Activated CD4-positive, alpha-beta T cell treated with anti-CD3 and anti-CD28 coated beads, Interleukin-2, amount 10 ng/mL, durations not matched to agents 24 days and 14 days (primary cell): Measurements from ENCODE around the gene MOCS3. TPM values are rescaled to one million over a fixed set of nuclear protein-coding genes. Genes with fewer than 3 reads are reported as not detected.

ENCODE experiments used
- DNase-seq: peaks from one replicate; pipeline ENCODE4 v3.0.0; 2022
- H3K27ac Mint-ChIP-seq: one replicate; pipeline ENCODE4 v1.8.0; 2022; ENCODE audit warnings: mild to moderate bottlenecking, mixed read lengths
- H3K27me3 Mint-ChIP-seq: one replicate; pipeline ENCODE4 v1.8.0; 2022; ENCODE audit warnings: mixed read lengths
- H3K36me3 Mint-ChIP-seq: one replicate; pipeline ENCODE4 v1.8.0; 2022; ENCODE audit warnings: low read depth, mild to moderate bottlenecking, mixed read lengths
- H3K4me1 Mint-ChIP-seq: one replicate; pipeline ENCODE4 v1.8.0; 2021; ENCODE audit warnings: mixed read lengths
- H3K4me3 Mint-ChIP-seq: one replicate; pipeline ENCODE4 v1.8.0; 2022; ENCODE audit warnings: mild to moderate bottlenecking, moderate library complexity, mixed read lengths
- H3K9me3 Mint-ChIP-seq: one replicate; pipeline ENCODE4 v1.8.0; 2021; ENCODE audit warnings: mixed read lengths
- intact Hi-C: fragments of 100-400 bp; cut with micrococcal nuclease; formaldehyde crosslinking; loops from one replicate; pipeline ENCODE4 v1.15.1; 2023
- total RNA-seq: library from RNA; stranded (reverse); gene quantifications from 2 replicates; pipeline ENCODE4 v1.2.3, GENCODE V29; 2022

Gene MOCS3, protein sequence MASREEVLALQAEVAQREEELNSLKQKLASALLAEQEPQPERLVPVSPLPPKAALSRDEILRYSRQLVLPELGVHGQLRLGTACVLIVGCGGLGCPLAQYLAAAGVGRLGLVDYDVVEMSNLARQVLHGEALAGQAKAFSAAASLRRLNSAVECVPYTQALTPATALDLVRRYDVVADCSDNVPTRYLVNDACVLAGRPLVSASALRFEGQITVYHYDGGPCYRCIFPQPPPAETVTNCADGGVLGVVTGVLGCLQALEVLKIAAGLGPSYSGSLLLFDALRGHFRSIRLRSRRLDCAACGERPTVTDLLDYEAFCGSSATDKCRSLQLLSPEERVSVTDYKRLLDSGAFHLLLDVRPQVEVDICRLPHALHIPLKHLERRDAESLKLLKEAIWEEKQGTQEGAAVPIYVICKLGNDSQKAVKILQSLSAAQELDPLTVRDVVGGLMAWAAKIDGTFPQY
- 5.7 and 6.3 TPM in 2 replicates for total RNA-seq

DNA sequence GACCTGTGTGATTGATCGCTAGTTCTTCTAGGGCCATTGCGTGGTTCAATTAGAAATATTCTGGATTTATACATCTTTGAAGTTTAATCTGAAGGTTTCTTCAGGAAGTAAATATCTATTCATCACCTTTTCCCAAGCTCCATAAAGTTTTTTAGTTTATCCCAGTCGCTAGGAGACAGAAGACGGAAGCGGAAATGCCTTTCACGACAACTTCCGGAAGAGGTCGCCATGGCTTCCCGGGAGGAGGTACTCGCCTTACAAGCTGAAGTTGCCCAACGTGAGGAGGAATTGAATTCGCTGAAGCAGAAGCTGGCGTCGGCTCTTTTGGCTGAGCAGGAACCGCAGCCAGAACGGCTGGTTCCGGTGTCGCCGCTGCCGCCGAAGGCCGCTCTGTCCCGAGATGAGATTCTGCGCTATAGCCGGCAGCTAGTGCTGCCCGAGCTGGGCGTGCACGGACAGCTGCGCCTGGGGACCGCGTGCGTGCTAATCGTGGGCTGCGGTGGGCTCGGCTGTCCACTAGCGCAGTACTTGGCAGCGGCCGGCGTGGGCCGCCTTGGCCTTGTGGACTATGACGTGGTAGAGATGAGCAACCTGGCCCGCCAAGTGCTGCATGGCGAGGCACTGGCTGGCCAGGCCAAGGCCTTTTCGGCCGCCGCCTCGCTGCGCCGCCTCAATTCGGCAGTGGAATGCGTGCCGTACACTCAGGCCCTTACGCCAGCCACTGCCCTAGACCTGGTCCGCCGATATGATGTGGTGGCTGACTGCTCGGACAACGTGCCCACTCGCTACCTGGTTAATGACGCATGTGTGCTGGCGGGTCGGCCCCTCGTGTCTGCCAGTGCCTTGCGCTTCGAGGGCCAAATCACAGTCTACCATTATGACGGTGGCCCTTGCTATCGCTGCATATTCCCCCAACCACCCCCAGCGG lies at the start of gene MOCS3:
Gene MOCS3 (plus strand): TSS at position 204 of the 928 bp plus-strand sequence. CDS start 25 bp downstream, at position 229.
- H3K4me3 Mint-ChIP-seq, result peak within 1 kb of the TSS; percentile 99
- no peaks in the 10 kb centered on the region for H3K9me3 Mint-ChIP-seq
- no peaks in the 10 kb centered on the region for H3K27me3 Mint-ChIP-seq
- intact Hi-C loops, result loop anchor here (1.0 to 5.0 kb wide), 3 partner anchors 28 to 164 kb away; partner anchors contain the start of genes ADNP and BCAS4
- peak; percentile 95 for DNase-seq
- peaks cover 30% of the 10 kb centered on the region for H3K36me3 Mint-ChIP-seq
- peaks cover 28% of the 10 kb centered on the region for H3K4me1 Mint-ChIP-seq
- H3K27ac Mint-ChIP-seq, result peak within 1 kb of the TSS; percentile 96

DNA sequence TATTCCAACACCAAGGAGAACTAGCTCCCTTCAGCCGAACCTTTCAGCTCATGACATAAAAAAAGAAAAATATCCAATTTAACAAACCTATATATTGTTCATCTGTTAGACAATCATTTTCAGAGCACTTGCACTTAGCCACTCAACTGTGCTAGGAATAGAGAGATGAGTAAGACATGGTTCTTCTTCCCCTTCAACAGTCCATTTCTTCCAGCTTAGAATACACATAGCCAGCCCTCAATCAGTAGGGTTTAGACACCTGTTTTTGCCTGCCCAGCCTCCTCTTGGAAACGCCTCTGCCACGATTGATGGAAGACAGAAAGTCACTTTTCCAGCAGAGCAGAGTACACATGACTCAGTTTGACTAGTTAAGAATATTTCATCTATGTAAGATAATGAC lies 49.2 kb upstream of the MOCS3 start:
- Mint-ChIP-seq H3K4me3 (no peak overlapping the region), H3K4me1 (peaks cover 37% of the 10 kb centered on the region), H3K27ac (no peak overlapping the region), H3K27me3 (no peaks in the 10 kb centered on the region), H3K9me3 (no peaks in the 10 kb centered on the region), H3K36me3 (peaks cover 32% of the 10 kb centered on the region)
- DNase-seq, result no peak
- intact Hi-C loops, result no loop called here

DNA sequence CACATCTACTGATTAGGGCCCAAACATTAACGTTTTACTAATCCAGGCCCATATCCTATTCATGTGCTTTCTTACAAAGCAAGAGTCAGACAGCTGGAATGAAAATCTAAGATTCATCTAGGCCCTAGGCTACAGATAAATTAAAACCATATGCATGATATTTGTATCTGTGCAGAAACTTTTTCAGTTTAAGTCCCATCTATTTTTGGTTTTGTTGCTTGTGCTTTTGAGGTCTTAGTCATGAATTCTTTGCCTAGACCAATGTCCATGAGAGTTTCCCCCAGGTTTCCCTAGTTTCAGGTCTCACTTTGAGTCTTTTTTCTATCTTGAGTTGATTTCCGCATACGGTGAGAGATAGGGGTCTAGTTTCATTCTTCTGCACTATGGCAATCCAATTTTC lies 47.6 kb upstream of the MOCS3 start:
- no peak for DNase-seq
- Mint-ChIP-seq H3K9me3 (no peaks in the 10 kb centered on the region), H3K27me3 (no peaks in the 10 kb centered on the region), H3K27ac (peak overlapping the region; percentile 11), H3K36me3 (peaks cover 34% of the 10 kb centered on the region), H3K4me3 (no peak overlapping the region), H3K4me1 (peaks cover 48% of the 10 kb centered on the region)
- intact Hi-C loops, result loop anchor here (2.0 to 5.0 kb wide), 3 partner anchors 18 to 119 kb away; partner anchors contain the start of genes DPM1 and MOCS3

DNA sequence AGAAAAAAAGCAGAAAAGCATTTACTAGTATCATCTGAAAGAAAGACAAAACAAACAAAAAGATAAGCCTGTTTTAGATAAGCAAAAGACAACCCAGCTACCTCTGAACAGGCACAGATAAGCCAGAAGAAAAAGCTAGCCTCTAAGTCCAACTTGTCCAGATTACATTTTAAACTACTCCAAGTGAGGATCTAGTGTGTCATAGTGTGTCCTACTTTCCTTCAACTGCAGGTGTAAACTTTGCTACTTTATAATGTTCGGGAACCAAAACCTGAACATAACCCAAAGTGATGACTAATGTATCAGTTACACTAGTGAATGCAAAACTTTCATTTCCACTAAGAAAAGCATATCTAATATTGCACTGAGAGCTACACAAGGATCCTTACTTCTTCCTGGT lies 46.9 kb upstream of the MOCS3 start:
- Mint-ChIP-seq H3K36me3 (peaks cover 37% of the 10 kb centered on the region), H3K4me1 (peaks cover 51% of the 10 kb centered on the region), H3K4me3 (no peak overlapping the region), H3K27me3 (no peaks in the 10 kb centered on the region), H3K9me3 (no peaks in the 10 kb centered on the region), H3K27ac (peak overlapping the region; percentile 68)
- intact Hi-C loops, result loop anchor here (2.0 to 5.0 kb wide), 3 partner anchors 19 to 119 kb away; partner anchors contain the start of genes DPM1 and MOCS3
- DNase-seq, result no peak

DNA sequence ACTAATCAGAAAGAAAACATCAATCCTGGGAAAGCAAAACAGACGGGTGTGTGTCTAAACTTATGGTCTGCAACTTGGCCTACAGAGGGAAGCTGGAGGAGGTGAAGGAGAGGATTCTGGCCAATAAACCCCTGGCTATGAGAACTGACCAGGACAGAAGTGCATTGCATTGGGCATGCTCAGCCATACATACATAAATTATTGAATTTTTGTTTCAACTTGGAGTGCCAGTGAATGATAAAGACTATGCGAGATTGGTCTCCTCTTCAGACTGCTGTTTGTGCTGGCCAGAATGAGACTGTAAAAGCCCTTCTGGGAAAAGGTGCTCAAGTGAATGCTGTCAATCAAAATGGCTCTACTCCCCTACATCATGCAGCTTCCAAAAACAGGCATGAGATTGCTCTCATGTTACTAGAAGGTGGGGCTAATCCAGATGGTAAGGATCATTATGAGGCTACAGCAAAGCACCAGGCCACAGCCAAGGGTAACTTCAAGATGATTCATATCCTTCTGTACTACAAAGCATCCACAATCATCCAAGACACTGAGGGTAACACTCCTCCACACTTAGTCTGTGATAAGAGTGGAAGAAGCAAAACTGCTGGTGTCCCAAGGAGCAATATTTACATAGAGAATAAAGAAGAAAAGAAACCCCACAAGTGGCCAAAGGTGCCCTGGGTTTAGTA lies 44.8 kb upstream of the MOCS3 start:
- Mint-ChIP-seq H3K4me3 (no peak overlapping the region), H3K27ac (peak overlapping the region; percentile 59), H3K36me3 (peaks cover 44% of the 10 kb centered on the region), H3K27me3 (no peaks in the 10 kb centered on the region), H3K4me1 (peaks cover 59% of the 10 kb centered on the region), H3K9me3 (no peaks in the 10 kb centered on the region)
- intact Hi-C loops, result loop anchor here (1.0 to 5.0 kb wide), 4 partner anchors 17 to 122 kb away; partner anchors contain the start of genes ADNP, DPM1 and MOCS3
- peak; percentile 67 for DNase-seq

DNA sequence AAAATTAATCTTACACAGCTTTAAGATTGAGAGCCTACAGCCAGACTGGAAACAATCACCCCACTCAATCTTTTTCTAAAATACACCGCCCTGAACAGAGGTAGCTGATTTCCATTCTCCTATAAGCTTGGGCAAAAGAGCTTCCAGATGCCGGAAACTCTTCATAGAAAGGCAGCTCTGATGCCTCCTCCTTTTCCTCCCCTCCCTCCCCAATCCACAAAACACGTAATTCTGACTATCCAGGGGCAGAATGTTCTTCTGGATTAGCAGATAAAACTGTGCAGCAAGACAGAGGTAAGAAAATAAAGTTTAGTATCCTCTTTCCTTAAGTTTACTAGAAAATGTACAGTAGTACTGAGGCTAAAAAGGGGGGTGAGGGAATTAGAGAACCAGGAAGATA lies 43.2 kb upstream of the MOCS3 start:
- Mint-ChIP-seq H3K9me3 (no peaks in the 10 kb centered on the region), H3K27me3 (no peaks in the 10 kb centered on the region), H3K36me3 (peaks cover 44% of the 10 kb centered on the region), H3K4me3 (no peak overlapping the region), H3K27ac (no peak overlapping the region), H3K4me1 (peaks cover 55% of the 10 kb centered on the region)
- DNase-seq, result no peak
- intact Hi-C loops, result loop anchor here (2.0 kb wide), 1 partner anchor 15 kb away; the partner anchor contains the start of gene ADNP

DNA sequence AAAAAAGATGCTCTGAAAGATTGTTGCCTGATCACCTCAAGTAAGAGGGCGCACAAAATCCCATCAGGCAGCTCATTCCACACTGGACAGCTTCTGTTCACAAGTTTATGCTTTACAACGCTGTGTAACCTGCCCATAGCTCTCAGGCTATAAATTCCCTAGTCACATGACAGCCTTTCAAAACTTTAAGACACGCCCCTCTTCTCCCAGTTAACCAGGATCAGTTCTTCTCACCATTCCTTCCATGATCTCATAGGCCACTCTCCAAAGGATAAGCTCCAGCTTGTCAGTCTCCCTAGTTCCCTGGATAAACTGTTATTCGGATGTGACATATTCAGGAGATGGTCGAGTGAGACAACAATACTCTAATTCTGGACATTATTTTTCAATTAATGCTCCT lies 42.4 kb upstream of the MOCS3 start:
- H3K27ac Mint-ChIP-seq, result no peak overlapping the region
- intact Hi-C loops, result no loop called here
- no peaks in the 10 kb centered on the region for H3K9me3 Mint-ChIP-seq
- H3K36me3 Mint-ChIP-seq, result peaks cover 38% of the 10 kb centered on the region
- DNase-seq, result no peak
- H3K27me3 Mint-ChIP-seq, result no peaks in the 10 kb centered on the region
- H3K4me3 Mint-ChIP-seq, result no peak overlapping the region
- peaks cover 52% of the 10 kb centered on the region for H3K4me1 Mint-ChIP-seq

DNA sequence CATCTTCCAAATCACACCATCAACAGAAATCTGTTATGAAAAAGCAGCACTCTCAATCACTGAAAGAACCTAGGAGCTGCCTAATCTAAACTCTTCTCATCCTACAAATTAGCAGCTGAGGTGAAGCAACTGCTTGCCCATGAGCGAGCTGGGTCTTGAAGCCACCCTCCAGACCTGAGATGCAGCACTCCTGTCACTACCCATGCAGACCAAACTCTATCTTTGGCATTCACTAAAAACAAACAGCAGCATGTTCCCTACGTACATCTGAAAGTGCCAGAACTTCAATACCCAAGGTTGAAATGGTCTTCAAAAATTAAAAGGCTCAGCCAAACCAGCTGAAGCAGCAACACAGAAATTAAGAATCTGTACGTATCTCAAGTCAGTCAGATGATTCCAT lies 41.7 kb upstream of the MOCS3 start:
- H3K36me3 Mint-ChIP-seq, result peaks cover 33% of the 10 kb centered on the region
- peak overlapping the region; percentile 38 for H3K27ac Mint-ChIP-seq
- no peaks in the 10 kb centered on the region for H3K9me3 Mint-ChIP-seq
- intact Hi-C loops, result no loop called here
- no peaks in the 10 kb centered on the region for H3K27me3 Mint-ChIP-seq
- no peak overlapping the region for H3K4me3 Mint-ChIP-seq
- peaks cover 49% of the 10 kb centered on the region for H3K4me1 Mint-ChIP-seq
- DNase-seq, result no peak

DNA sequence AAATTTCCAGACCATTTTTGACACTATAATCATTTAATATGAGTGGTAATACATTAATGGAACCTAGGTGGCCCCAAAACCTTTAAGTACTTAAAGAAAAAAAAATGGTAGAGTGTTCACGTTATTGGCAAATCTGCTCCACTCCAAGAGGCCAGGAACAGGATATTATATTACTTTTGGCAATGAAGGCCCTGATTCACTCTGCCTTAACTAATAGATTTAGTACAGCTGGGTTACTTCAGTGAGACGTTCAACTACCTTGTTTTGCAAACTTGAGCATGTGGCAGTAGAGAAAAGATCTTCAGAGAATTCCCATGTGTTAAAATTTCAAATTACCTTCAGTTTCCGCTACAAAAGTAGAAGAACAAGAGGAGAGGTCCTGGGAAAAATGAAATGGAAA lies 40.2 kb upstream of the MOCS3 start:
- Mint-ChIP-seq H3K36me3 (peaks cover 35% of the 10 kb centered on the region), H3K27me3 (no peaks in the 10 kb centered on the region), H3K27ac (peak overlapping the region; percentile 18), H3K9me3 (no peaks in the 10 kb centered on the region), H3K4me1 (peaks cover 44% of the 10 kb centered on the region), H3K4me3 (no peak overlapping the region)
- DNase-seq, result no peak
- intact Hi-C loops, result no loop called here

DNA sequence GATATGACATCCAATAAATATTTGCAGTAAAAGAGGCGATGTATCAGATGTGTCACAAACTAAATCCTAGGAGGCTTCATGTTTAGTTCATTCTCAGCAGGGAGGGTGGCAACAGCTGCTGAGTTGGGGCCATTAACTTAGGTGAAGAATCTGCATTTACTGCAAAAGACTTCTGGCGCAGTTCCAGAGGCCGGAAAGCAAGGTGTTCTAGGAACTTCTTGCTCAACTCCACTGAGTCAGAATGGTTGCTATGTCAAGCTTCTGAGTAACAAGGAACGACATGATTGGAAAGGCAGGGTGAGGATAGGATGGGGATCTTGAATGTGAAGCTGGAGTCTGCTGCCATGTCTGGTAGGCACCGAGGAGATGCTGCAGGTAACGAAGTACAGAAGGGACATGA lies 39.1 kb upstream of the MOCS3 start:
- Mint-ChIP-seq H3K9me3 (no peaks in the 10 kb centered on the region), H3K27ac (peak overlapping the region; percentile 14), H3K4me3 (no peak overlapping the region), H3K27me3 (no peaks in the 10 kb centered on the region), H3K4me1 (peaks cover 32% of the 10 kb centered on the region), H3K36me3 (peaks cover 37% of the 10 kb centered on the region)
- DNase-seq, result no peak
- intact Hi-C loops, result no loop called here

DNA sequence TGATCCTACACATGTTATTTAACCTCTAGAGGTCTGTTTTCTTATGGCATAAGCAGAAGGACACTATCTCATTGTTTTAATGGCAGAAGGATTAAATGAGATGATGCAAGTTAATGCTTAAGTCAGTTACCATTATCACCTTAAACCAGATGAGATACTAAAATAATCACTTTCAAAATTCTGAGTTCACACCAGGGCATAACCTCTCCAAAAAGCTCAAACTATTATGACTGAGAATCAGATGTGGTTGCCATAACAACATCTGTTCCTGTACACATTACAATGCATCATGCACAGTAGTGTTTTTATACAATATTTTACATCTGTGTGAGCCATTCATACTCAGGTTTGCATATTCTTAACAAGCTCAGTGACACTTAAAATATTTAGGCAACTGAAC lies 37.6 kb upstream of the MOCS3 start:
- H3K36me3 Mint-ChIP-seq, result peaks cover 44% of the 10 kb centered on the region
- no peaks in the 10 kb centered on the region for H3K9me3 Mint-ChIP-seq
- H3K27ac Mint-ChIP-seq, result no peak overlapping the region
- peaks cover 31% of the 10 kb centered on the region for H3K4me1 Mint-ChIP-seq
- H3K27me3 Mint-ChIP-seq, result no peaks in the 10 kb centered on the region
- intact Hi-C loops, result no loop called here
- H3K4me3 Mint-ChIP-seq, result no peak overlapping the region
- no peak for DNase-seq

DNA sequence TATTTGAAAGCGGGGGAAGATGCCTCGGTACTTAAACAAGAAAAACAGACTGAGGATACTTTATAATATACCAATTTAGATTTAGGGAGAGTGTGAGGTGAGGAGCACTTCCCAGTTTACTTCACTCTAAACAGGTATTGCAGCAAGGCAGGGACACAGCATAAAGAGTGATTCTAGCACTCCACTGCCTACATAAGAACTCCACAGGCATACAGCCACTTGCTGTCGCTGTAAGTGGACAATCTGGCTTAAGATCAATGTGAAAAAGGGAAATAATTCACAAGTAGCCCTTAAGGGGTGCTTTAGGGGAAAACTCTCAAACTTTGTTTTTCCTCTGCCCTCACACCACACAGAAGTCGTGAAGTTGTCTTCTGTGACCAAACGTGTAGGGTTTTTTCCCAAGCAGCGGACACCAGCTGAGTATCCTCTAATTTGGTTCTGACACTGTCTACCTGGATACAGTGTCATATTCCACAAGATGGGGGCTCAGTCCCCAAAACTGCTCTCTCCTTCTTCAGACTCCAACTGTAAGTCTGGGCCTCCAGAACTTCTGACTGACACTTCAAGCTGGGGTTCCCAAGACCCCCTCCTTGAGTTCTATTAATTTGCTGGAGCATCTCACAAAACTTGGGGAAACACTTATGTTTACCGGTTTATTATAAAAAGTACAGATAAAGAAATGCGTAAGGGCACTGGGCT lies 36.7 kb upstream of the MOCS3 start:
- intact Hi-C loops, result no loop called here
- peaks cover 44% of the 10 kb centered on the region for H3K36me3 Mint-ChIP-seq
- H3K27ac Mint-ChIP-seq, result peak overlapping the region; percentile 51
- H3K27me3 Mint-ChIP-seq, result no peaks in the 10 kb centered on the region
- DNase-seq, result no peak
- H3K4me1 Mint-ChIP-seq, result peaks cover 29% of the 10 kb centered on the region
- H3K4me3 Mint-ChIP-seq, result no peak overlapping the region
- no peaks in the 10 kb centered on the region for H3K9me3 Mint-ChIP-seq
